A673 (cell line): ENCODE results near the gene GLIPR2.

Source experiments
- CTCF ChIP-seq: fragments of 300-800, 200-600 bp; sonication (generic); conservative IDR thresholded peaks from 2 replicates; pipeline ENCODE4 v1.5.1; 2017; ENCODE audit warnings: low read depth, mild to moderate bottlenecking, antibody characterized with exemption, low read length, moderate library complexity, mixed read lengths
- EZH2 ChIP-seq: fragments of 200-600 bp; sonication (generic); IDR thresholded peaks from 2 replicates; pipeline ENCODE4 v1.6.1; 2017; ENCODE audit warnings: borderline replicate concordance, low read depth, mild to moderate bottlenecking, mixed read lengths, antibody characterized with exemption, low read length; ENCODE audit not compliant: poor library complexity, severe bottlenecking

- TF ChIP-seq EZH2 (no peak), CTCF (no peak)
These were observed 11.9 kb downstream of the GLIPR2 start for GRCh38 chr9:36148311-36149051.
